Stimulated activated CD8-positive, alpha-beta memory T cell treated with anti-CD3 and anti-CD28 coated beads, Interleukin-12 subunit alpha, Interleukin-12 subunit beta, amount 100 ng/mL, for 24 hours (primary cell): ENCODE results near the gene EXOC2.
"Not testable (repeated sequence)": the region's sequence is repeated elsewhere in the genome, so short reads cannot be mapped to it uniquely, and the experiment has no call there.

Source experiments
- DNase-seq: peaks from one replicate; pipeline ENCODE4 v3.0.0-alpha.2; 2020; ENCODE audit errors: extremely low read depth

The EXOC2 gene

GRCh38 chr6:635233-635632, 57.7 kb downstream of the EXOC2 start:
- no peak for DNase-seq

GRCh38 chr6:633611-634010, 59.3 kb downstream of the EXOC2 start:
- no peak for DNase-seq

- DNase-seq, result no peak
These were observed 64.2 kb downstream of the EXOC2 start for GRCh38 chr6:628766-629165.

- DNase-seq, result no peak
These were observed 66.7 kb downstream of the EXOC2 start for GRCh38 chr6:626236-626635.

- no peak for DNase-seq
These were observed 68.0 kb downstream of the EXOC2 start for GRCh38 chr6:624979-625378.

- no peak for DNase-seq
These were observed 70.5 kb downstream of the EXOC2 start for GRCh38 chr6:622462-622861.

GRCh38 chr6:621931-622330, 71.0 kb downstream of the EXOC2 start:
- DNase-seq, result no peak

- DNase-seq, result no peak
These were observed 72.0 kb downstream of the EXOC2 start for GRCh38 chr6:620950-621349.

- no peak for DNase-seq
These were observed 72.8 kb downstream of the EXOC2 start for GRCh38 chr6:620166-620565.

GRCh38 chr6:617456-618100, 75.4 kb downstream of the EXOC2 start:
- DNase-seq, result no peak

- DNase-seq, result no peak
These were observed 79.0 kb downstream of the EXOC2 start for GRCh38 chr6:613981-614380.

GRCh38 chr6:611928-612327, 81.0 kb downstream of the EXOC2 start:
- no peak for DNase-seq

- DNase-seq, result no peak
These were observed 82.1 kb downstream of the EXOC2 start for GRCh38 chr6:610882-611281.

GRCh38 chr6:609905-610304, 83.0 kb downstream of the EXOC2 start:
- DNase-seq, result no peak

- DNase-seq, result no peak
These were observed 86.0 kb downstream of the EXOC2 start for GRCh38 chr6:606829-607379.

GRCh38 chr6:605895-606294, 87.0 kb downstream of the EXOC2 start:
- not testable (repeated sequence) for DNase-seq

- DNase-seq, result no peak
These were observed 88.4 kb downstream of the EXOC2 start for GRCh38 chr6:604579-604978.

- DNase-seq, result no peak
These were observed 89.7 kb downstream of the EXOC2 start for GRCh38 chr6:603265-603664.

GRCh38 chr6:599576-600448, 93.1 kb downstream of the EXOC2 start:
- DNase-seq, result no peak

GRCh38 chr6:593907-594212, 99.1 kb downstream of the EXOC2 start:
- no peak for DNase-seq

- DNase-seq, result peak; percentile 12
These were observed 99.6 kb downstream of the EXOC2 start for GRCh38 chr6:593139-593906.

- no peak for DNase-seq
These were observed 103.8 kb downstream of the EXOC2 start for GRCh38 chr6:589090-589489.
